HG02970 (cell line): ENCODE data around the gene RPP38.

Experiments used
- ATAC-seq: cut with Tn5 transposase; IDR thresholded peaks from one replicate; pipeline ENCODE4 v1.9.1; 2021; ENCODE audit warnings: mild to moderate bottlenecking, moderate library complexity, moderate number of reproducible peaks; ENCODE audit not compliant: unreplicated experiment, low FRiP score

RPP38 gene, protein sequence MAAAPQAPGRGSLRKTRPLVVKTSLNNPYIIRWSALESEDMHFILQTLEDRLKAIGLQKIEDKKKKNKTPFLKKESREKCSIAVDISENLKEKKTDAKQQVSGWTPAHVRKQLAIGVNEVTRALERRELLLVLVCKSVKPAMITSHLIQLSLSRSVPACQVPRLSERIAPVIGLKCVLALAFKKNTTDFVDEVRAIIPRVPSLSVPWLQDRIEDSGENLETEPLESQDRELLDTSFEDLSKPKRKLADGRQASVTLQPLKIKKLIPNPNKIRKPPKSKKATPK

DNA sequence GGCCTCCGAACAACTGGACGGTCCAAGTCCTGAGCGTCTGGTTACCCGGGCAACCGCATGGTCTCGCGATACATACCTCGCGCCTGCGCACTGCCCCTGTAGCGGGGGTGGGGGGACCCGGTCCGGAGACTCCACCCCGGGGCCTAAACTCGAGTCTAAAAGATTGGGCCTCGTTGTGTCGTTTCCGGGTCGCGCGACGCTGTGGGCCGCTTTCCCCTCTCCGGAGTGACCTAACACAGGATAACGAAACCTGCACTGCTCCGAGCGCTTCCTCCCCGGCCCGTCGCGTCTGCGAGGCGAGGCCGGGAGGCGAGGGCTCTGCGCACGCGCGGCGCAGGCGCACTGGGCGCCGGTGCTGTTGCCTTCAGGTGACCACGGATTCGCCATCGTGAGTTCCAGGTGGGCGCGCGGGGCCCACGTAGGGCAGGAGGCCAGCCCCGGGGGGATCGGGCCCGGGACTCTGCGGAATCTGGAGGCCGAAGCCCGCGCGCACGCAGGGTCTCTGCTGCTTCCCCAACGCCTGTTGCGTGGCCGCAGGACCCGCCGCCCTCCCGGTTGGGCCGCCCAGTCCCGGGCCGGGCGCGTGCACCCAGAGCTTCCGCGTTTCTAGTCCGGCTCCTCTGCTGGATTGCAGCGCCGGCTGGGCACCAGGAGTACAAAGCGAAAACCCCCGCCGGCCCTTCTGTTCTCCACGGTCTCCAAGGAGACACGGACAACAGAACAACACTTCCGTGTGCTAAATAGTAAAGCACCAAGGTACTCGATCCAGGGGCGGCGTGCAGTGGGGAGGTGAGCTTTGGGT is at the start of gene RPP38:
RPP38 (plus strand) TSS at position 345 of the 802 bp plus-strand sequence. CDS start 5,960 bp downstream, outside the sequence.
- peak; percentile 83 for ATAC-seq

DNA sequence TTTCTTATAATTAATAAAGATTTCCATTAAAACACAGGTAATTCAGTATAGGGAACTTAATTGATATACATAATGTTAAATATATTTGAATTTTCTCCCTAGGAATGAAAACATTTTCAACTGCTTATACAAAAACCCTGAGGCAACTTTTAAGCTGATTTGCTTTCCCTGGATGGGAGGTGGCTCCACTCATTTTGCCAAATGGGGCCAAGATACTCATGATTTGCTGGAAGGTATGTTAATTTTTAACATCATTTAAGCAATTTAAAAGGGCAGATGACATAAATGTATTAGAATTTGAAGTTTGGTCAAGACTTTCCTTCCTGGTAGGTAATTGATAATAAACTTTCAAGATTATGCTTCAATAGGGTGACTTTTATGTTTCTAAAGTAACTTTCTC is 47.6 kb upstream of the RPP38 start:
- no peak for ATAC-seq

DNA sequence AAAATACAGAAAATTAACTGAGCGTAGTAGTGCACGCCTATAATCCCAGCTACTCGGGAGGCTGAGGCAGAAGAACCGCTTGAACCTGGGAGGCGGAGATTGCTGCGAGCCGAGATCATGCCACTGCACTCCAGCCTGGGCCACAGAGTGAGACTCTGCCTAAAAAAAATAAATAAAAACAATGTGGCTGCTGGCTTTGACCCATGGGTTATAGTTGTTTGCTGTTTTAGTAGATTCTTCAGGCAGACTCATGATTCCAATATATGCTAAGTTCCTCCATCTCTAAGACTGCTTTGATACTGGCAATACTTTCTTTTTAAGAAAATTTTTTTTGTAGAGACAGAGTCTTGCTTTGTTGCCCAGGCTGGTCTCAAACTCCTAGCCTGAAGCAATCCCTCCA is 45.0 kb upstream of the RPP38 start:
- ATAC-seq, result no peak

DNA sequence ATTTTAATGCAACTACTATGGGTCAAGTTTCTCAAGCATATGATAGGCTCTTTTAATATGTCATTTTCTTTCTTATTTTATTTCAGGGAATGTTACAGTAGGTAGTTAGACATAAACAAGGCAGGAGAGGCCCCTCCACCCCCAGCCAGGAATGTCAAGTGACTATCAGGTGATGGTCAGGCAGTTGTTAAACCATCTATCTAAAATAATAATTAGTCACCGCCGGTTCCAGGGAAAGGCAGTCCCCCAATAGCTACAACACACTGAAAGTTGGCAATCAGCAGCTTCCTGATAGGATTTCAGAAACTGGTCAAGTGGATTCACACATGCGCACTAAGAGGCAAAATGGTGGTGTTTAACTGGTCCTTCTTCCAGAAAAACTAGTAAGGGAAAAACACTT is 44.1 kb upstream of the RPP38 start:
- ATAC-seq, result no peak

DNA sequence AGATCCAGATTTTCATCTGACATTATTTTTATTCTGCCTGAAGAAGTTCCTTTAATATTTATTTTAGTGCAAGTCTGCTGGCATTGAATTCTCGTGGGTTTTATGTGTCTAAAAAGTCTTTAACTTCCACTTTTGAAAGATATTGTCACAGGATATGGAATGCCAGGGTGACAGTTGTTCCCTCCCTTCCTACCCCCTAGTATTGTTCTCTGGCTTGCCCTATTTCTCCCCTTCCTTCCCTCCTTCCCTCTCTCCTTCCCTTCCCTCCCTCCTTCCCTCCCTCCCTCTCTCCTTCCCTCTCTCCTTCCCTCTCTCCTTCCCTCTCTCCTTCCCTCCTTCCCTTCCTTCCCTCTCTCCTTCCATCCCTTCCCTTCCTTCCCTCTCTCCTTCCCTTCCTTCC is 38.5 kb upstream of the RPP38 start:
- no peak for ATAC-seq

DNA sequence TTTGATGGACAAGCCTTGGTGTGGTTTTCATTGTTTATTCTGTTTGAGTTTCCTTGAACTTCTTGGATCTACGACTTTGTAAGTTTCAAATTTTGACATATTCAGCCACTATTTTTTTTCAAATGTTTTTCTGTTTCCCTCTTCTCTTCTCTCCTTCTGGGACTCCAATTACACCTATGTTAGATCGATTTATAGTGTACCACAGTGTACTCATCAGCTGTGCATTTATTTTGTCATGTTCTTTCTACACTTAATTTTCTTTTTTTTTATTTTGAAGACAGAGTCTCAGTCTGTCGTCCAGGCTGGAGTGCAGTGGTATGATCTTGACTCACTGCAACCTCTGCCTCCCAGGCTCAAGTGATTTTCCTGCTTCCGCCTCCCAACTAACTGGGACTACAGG is 37.2 kb upstream of the RPP38 start:
- no peak for ATAC-seq

DNA sequence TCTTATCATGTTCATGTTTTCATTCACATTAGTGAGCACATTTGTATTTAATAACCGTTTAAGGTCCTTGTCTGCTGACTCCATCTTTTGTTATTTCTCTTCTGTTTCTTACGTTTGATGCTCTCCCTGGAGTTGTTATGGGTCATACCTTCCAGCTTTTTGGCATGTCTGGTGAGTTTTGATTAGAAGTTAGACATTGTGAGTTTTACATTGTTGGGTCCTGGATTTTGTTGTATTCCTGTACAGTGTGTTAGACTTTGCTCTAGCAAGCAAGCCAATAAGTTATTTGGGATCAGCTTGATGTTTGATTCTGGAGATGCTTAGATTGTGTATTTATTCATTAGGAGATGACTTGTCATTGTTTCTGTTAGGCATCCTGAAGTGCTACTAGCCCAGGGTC is 36.5 kb upstream of the RPP38 start:
- no peak for ATAC-seq

DNA sequence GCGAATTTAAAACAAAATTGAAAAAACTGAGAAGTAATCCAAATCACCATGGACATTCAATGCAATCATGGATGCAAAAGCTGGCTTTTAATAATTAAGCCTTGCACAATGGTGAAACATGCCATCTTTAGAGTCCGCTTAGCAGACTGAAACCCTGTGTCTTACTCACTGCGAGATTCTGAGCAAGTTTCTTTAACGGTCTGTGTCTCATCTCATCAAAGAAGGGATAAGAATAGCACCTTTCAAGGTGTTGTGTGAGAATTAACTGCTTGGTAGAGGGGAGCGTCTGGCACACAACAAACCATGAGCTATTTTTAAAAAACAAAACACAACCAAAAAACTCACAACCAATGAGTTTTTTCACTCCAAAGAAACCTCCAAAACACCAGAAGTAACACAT is 30.0 kb upstream of the RPP38 start:
- no peak for ATAC-seq

DNA sequence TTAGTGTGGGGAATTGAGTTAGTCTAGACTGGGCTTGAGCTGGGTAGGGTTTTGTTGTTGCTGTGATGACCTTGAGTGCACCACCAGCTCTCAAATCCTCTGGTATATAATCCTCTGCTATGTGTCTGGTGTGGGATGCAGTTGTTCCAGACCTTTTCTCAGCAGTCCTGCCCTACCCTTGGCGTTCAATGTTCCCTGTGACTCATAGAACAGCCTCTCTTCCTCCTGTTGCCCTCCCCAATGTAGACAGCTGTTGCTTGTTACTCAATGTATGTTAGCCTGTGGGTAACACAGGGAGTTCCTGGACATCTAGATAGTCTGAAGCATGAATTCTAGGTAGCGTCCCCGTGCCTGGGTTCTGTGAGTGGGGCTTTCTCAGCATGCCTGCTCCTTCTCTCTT is 28.4 kb upstream of the RPP38 start:
- ATAC-seq, result no peak

DNA sequence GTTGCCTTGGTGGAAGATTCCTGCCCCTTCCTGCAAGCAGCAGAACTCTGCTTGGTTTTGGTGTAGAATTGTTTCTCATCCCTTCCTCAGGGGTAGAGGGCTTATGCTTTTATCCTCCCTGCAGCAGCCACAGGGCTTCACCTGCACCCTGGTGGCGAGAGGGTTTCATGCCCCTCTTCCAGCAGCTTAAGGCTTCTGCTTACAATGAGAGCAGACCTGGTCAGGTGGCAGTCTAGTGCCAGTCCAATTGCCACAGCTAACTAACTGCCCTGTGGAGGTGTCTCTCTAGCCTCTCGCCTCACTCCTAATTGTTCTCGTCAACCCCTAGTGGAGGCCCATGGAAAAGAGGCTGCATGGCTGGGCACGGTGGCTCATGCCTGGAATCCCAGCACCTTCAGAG is 27.9 kb upstream of the RPP38 start:
- no peak for ATAC-seq

DNA sequence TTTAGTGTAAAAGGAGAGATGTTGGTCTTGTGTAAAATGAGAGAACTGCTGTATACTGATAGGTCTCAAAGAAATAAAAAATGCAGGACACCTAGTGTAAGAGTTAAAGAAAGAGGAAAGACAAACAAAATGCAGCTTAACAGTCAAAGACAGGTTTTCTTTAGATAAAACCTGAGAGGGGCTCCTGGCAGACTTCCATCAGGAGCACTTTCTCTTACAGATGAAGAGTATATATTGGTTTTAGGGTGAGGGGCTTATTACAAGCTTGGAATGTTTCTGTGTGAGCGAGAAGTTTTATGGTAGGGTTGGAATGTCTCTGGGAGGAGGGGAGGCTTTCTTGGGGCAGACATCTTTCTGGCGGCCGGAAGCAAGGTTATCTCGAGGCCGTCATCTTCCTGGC is 24.8 kb upstream of the RPP38 start:
- ATAC-seq, result no peak

DNA sequence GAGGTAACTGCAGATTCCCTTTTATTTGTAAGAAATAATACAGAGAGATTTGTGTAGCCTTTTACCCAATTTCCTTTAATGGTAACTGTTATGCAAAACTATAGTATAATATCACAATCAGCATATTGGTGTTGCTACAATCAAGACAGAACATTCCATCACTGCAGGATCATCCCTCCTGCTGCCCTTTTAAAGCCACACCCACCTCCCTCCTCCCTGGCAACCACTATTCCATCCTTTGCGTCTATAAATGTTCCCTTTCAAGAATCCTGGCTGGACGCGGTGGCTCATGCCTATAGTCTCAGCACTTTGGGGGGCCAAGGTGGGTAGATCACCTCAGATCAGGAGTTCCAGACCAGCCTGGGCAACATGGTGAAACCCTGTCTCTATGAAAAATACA is 21.7 kb upstream of the RPP38 start:
- no peak for ATAC-seq

DNA sequence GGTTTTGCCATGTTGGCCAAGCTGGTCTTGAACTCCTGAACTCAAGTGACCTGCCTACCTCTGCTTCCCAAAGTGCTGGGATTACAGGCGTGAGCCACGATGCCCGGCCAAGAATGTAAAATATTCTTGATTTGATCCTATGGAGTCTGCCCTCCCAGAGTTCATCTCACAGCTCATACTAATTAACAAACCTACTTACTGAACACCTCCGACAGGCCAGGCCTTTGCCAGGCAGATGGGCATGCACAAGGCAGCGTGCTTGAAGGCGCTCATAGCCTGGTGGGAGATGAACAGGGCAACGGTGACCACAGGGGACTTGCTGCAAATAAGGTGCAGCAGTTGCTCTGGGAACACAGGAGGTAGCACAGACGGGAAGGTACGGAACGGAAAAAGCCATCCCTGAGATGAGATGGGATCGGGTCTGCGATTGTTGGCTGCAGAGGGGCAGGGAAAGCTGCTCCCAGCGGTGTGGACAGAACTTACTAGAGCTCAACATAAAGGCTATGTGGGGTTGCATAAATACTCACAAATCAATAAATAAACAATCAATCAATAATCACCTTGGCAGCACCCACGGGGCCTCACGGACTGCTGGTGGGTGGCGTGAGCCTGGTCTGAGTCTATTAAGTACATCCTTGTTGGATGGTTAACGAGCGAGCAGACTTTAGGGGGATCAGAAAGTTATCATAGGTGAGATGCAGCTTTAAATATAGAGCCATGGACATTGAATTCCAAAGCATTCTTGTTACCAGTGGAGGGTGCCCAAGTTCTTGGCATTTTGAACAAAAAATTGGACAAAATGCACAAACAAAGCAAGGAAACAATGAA is 13.3 kb upstream of the RPP38 start:
- ATAC-seq, result no peak

DNA sequence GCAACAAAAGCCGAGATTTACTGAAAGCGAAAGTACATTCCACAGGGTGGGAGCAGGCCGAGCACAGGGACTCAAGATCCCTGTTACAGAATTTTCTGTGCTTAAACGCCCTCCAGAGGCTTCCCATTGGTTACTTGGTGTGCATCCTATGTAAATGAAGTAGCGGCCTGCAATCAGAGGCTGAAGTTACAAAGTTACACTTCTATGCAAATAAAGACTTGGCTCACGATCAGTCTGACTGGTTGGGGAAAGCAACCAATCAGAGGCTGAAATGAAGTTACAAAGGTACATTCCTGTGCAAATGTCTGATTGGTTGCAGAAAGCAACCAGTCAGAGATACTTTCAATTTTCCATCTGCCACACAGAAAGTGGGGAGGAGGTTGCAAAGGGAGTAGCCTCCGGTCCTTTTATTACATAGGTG is 12.6 kb upstream of the RPP38 start:
- no peak for ATAC-seq

DNA sequence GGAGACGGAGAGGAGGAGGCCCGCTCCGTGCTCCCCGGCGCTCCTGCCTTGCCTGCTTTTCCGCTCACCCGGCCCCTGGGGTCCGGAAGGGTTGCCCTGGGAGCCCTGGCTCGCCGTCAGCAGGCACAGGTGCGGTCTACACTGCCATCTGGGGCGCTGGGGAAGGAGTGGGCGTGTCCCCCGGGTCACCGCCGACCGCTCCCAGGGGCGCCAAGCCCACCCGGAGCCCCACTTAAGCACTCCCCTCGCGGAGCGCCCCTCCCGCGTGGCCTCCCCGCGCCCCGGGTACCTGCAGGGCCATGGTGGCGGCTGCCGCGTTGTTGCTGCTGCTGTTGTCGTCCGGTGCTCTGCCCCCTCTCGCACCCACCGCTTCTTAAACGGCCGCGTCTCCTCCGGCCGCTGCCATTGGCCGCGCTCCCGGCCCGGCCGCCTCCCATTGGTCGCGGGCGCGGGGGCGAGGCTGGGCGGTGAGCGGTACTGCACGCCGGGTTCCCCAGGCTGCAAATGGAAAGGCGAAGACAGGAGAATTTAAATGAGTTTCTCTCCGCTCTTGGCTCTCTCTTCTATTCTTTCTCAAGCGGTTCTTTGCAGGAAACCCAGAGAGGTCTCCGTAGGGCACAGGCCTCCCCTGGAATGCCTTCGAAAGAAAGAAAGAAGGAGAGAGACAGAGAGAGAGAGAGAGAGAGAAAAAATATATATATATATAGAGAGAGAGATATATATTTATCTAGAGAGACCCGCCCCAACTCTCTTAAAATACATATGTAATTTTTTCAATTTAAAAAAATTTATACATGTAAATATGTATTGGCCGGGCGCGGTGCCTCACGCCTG is 8.5 kb upstream of the RPP38 start, which contains the start of gene ACBD7:
ACBD7 (minus strand) TSS at position 349 of the 834 bp plus-strand sequence; CDS start at position 301, 48 bp downstream.
- peak; percentile 95 for ATAC-seq

DNA sequence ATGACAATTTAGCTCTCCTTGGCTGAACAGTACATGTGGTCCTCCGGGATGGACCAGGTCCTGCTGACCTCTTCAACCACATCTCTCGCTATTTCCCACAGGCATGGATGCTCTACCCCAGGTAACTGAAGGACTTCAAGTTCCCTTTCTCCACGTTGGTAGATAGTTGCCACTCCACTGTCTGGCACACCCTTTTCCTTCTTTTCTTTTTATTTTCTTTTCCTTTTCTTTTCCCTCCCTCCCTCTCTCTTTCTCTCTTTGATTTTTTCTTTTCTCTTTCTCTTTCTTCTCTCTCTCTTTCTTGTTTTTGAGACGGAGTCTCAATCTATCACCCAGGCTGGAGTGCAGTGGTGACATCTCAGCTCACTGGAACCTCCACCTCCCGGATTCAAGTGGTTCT is 5.7 kb upstream of the RPP38 start:
- ATAC-seq, result no peak

DNA sequence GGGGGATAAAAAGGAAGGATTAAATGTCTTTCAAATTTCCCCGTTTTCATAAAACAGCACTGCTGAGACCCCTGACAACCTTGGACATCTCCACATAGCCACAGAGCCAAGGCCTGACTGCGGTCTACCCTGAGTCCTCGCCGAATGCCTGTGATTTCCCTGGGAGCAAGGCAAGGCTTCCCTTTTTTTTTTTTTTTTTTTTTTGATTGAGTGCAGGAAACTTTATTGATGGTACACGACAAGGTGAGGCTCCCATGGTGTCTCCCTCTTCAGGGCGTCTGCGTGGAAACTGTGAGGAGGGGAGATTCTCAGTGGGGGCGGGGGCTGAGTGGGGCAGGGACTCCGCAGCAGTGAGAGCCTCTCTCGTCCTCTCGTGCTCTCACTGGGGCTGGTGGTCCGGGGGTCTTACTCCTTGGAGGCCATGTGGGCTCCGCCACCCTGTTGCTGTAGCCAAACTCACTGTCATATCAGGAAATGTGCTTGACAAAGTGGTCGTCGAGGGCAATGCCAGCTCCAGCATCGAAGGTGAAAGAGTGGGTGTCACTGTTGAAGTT is 4.2 kb upstream of the RPP38 start:
- no peak for ATAC-seq

DNA sequence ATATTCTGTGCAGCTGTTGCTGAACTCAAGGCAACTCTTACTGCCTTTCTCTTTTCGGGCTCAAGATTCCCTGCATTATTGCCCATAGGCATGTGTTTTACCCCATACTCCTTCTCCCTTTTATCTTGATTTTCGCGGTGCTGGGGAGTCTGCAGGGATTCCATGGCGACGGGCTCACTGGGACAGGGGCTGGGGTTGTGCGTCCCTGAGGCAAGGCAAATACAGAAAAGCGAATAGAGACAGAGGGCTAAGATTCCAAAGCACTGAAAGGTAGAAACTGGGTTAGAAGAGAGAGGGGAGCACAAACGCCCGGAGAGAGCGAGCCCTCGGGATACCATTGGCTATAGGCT is 519 bp upstream of the RPP38 start:
- no peak for ATAC-seq

DNA sequence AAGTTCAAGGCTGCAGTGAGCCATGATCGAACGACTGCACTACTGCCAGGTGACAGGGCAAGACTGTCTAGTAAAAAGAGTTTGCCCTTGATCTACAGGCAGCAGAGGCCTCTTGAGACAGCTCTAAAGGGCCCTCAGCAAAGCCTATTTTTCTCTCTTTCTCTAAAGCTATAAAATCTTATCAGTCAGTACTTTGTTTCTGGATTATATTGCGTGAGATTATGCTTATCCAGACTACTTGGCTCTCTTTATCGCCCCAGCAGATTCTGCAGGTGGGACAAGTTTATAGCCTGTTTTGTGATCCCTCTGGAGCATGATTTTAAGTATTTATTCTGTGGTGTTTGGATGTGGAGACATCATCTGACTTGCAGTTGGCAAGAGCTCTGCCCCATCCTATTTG is 2.7 kb downstream of the RPP38 start:
- ATAC-seq, result no peak

DNA sequence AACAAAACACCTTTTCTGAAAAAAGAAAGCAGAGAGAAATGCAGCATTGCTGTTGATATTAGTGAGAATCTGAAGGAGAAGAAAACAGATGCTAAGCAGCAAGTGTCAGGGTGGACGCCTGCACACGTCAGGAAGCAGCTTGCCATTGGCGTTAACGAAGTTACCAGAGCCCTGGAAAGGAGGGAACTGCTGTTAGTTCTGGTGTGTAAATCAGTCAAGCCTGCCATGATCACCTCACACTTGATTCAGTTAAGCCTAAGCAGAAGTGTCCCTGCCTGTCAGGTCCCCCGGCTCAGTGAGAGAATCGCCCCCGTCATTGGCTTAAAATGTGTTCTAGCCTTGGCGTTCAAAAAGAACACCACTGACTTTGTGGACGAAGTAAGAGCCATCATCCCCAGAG is 6.4 kb downstream of the RPP38 start:
- ATAC-seq, result no peak
